HG03196 (cell line): Measurements from ENCODE around the gene OR51B4.
"Not testable (repeated sequence)": the region's sequence is repeated elsewhere in the genome, so short reads cannot be mapped to it uniquely, and the experiment has no call there.

Experiments used
- ATAC-seq: cut with Tn5 transposase; IDR thresholded peaks from one replicate; pipeline ENCODE4 v1.9.1; 2021; ENCODE audit not compliant: unreplicated experiment

Gene OR51B4

DNA sequence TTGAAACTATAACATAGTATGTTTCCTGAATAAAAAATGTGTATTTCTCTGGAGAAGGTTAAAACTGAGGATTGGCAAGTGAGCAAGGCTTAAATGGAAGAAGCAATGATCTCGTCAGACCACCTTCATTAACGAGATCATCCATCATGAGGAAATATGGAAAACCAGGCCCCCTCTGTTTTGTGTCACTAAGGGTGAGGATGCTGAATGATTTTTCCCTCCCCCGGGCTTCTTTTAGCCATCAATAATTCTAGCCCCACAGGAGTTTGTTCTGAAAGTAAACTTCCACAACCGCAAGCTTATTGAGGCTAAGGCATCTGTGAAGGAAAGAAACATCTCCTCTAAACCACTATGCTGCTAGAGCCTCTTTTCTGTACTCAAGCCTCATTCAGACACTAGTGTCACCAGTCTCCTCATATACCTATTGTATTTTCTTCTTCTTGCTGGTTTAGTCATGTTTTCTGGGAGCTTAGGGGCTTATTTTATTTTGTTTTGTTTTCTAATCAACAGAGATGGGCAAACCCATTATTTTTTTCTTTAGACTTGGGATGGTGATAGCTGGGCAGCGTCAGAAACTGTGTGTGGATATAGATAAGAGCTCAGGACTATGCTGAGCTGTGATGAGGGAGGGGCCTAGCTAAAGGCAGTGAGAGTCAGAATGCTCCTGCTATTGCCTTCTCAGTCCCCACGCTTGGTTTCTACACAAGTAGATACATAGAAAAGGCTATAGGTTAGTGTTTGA is 26.2 kb downstream of the OR51B4 start:
- ATAC-seq = no peak

DNA sequence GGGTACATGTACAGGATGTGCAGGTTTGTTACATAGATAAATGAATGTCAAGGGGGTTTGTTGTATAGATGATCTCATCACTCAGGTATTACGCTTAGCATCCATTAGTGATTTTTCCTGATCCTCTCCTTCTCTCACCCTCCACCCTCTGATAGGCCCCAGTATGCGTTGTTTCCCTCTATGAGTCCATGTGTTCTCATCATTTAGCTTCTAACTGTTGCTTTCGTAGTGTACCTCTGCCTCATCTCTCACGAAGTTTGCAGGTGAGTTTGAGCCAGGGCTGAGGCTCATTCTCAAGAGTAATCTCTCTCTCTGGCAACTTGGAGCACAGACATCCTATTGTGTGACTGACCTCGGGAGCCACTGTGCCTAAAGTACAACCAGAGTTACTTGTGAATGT is 27.4 kb downstream of the OR51B4 start:
- ATAC-seq = no peak

DNA sequence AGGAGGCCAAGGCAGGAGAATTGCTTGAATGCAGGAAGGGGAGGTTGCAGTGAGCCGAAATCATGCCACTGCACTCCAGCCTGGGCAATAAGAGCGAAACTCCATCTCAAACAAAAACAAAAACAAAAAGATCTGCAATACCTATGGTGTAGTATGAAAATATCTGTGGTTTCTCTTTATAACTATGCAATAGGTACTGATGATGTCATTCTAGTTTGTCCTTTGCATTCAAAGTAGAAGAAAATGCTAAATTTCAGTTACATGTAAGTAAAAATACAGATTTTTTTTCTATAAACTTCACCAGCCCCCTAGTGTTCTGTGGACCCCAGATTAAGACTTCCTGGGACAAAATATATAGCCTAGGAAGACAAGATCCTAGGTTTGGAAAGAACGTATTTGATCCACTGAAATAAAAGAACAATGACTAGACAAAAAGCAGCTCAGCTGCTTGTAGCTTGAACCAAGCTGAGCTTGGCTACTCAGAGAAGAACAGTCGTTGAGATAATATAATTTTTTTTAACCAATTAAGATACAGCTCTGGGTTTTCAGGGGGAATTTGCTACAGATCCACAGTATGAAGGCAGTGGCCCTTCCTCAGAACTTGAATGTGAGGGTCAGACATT is 29.2 kb downstream of the OR51B4 start:
- ATAC-seq = no peak

DNA sequence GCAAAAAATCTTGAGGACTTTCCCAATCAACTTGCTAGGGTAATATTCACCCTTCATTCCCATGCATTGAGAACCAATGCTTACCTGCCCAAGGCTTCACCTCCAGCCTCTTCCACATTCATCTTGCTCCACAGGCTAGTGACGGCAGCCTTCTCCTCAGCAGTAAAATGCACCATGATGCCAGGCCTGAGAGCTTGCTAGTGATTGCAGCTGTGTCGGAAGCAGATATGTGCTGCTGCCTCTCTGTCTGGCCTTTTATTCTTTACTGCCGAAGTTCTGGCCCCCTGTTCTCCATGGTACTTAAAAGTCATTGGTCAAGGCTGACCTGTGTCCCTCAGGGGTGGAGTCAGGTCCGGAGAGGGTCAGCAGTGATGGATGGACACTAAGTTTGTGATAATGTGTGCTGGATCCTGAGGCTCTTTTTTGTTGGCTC is 32.0 kb downstream of the OR51B4 start, which contains the start of gene HBE1:
Gene HBE1 (minus strand): TSS at position 231 of the 433 bp plus-strand sequence. CDS start 55 bp downstream, at position 176.
- ATAC-seq = no peak

DNA sequence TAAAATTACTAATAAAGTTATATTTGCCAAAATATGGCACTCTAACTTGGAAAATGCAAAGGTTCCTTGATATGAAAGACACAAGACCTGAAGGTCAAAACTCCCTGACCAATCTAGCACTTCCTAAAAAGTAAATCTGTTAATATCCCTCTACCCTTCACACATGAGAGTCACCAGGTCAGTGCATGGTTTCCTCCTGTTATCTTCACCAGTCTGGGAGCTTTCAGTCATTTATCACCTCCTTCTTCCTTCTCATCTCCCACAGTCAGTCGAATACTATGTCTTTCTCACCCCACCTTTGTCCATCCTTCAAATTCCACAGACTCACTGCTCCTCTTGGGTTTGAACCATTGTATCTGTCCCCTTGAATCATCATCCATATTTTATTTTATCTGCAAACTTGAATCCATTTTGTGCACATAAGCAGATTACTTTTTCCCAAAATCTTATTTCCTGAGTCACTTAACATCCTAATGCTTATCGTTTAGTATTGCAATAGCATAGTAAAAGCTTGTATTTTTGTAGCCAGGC is 34.6 kb downstream of the OR51B4 start:
- ATAC-seq = no peak

DNA sequence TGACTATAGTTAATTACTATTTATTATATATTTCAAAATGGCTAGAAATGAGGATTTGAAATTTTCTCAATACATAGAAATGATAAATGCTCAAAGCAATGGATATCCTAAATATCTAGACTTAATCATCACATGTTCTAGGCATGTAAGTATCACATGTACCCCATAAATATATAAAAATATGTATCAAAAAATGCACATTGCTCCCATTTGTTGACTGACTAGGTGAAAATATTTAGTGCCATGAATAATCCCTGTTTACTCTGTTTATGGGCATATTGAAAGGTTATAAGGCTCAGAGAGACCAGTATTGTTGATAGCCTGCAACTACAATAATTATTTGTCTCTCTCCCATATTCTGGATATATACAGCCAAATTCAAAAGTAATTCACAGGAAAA is 35.1 kb downstream of the OR51B4 start:
- ATAC-seq = no peak

DNA sequence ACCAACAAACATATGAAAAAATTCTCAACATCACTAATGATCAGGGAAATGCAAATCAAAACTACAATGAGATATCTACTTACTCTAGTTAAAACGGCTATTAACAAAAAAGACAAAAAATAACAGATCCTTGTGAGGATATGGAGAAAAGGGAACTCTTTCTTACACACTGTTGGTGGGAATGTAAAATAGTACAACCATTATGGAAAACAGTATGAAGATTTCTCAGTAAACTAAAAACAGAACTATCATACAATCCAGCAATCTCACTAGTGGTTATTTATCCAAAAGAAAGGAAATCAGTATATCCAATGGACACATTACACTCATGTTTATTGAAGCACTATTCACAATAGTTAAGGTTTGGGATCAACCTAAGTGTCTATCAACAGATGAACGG is 35.9 kb downstream of the OR51B4 start:
- ATAC-seq = no peak

DNA sequence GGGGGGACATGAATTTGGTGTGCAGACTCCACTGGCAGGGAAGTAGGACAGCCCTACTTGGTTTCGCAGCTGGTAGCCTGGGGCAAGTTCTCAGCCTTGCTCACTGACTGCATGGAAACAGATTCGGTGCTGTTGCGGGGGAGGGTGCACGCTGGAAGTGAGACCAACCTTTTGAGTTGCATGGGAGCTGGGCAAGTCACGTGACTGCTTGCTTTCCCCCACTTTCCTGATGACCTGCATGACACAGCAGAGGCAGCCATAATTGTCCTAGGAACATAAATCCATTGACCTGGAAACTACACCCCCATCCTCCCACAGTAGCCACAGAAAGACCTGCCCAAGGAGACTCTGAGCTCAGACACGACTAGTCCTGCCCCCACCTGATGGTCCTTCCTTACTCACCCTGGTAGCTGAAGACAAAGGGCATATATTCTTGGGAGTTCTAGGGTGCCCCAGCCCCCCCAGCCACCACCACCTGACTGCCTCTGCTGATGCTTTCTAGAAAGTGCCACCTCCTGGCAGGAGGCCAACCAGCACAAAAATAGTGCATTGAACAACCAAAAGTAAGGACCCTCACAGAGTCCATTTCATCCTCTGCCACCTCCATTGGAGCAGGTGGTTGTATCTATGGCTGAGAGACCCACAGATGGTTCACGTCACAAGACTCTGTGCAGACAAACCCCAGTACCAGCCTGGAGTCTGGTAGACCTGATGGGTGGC is 43.0 kb downstream of the OR51B4 start:
- no peak for ATAC-seq

DNA sequence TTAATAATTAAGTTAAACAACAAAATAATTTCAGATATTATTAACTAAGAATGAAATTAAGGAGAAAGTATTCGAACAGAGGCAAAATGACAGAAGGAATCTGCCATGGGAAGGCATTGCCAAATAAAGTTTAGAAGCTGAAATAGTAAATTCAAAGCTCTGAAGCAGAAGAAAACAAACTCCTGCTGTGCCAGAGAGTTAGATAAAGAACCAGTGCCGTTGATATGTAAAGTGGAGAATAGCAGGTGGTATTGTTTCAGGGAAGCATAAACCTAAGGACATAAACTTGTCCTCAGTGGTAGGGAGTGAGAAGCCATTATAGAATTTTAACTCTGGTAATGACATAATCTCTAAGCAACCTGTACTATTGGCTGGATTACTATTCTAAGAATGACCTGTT is 44.5 kb downstream of the OR51B4 start:
- no peak for ATAC-seq

DNA sequence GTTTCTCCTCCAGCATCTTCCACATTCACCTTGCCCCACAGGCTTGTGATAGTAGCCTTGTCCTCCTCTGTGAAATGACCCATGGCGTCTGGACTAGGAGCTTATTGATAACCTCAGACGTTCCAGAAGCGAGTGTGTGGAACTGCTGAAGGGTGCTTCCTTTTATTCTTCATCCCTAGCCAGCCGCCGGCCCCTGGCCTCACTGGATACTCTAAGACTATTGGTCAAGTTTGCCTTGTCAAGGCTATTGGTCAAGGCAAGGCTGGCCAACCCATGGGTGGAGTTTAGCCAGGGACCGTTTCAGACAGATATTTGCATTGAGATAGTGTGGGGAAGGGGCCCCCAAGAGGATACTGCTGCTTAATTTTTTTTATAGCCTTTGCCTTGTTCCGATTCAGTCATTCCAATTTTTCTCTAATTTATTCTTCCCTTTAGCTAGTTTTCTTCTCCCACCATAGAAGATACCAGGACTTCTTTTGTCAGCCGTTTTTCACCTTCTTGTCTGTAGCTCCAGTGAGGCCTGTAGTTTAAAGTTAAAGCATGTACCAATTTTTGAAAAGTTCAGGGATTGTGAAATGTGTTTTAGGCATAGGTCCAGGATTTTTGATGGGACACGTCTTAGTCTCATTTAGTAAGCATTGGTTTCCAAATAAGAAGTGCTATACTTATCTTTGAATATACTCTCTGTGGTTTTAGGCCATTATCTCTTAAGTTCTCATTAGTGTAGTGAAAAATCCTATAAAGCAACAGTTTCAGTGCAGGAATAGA is 46.9 kb downstream of the OR51B4 start, which contains the start of gene HBG2:
Gene HBG2 (minus strand): TSS at position 136 of the 768 bp plus-strand sequence. CDS start 53 bp downstream, at position 83.
- ATAC-seq = not testable (repeated sequence)

DNA sequence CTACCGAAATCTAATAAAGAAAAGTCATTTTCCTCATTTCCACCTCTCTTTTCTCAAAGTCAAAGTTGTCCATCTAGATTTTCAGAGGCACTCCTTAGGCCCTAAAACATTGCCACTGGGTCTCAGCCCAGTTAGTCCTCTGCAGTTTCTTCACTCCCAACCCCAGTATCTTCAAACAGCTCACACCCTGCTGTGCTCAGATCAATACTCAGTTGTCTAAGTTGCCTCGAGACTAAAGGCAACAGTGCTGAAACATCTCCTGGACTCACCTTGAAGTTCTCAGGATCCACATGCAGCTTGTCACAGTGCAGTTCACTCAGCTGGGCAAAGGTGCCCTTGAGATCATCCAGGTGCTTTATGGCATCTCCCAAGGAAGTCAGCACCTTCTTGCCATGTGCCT is 47.7 kb downstream of the OR51B4 start:
- ATAC-seq = not testable (repeated sequence)

DNA sequence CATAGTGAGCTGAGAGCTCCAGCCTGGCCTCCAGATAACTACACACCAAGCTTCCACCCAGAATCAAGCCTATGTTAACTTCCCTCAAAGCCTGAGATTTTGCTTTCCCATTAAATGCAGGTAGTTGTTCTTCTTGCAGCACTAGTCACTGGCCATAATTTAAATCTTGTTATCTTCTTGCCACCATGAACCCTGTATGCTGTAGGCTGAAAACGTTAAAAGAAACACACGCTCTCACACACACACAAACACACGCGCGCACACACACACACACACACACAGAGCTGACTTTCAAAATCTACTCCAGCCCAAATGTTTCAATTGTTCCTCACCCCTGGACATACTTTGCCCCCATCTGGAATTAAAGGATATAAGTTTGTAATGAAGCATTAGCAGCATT is 48.3 kb downstream of the OR51B4 start:
- ATAC-seq = not testable (repeated sequence)

DNA sequence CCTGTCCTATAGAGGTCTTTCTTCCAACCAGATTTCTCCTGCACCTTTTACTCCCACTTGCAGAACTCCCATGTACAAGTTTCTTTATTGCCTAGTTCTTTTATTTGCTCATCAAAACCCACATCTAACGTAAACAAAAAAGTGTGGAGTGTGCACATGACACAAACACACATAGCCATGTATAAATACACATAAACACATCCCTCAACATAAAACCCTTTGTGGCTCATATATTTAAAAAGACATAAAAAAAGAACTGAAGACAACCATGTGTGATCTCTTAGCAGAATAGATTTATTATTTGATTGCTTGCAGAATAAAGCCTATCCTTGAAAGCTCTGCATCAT is 48.9 kb downstream of the OR51B4 start:
- ATAC-seq = no peak

DNA sequence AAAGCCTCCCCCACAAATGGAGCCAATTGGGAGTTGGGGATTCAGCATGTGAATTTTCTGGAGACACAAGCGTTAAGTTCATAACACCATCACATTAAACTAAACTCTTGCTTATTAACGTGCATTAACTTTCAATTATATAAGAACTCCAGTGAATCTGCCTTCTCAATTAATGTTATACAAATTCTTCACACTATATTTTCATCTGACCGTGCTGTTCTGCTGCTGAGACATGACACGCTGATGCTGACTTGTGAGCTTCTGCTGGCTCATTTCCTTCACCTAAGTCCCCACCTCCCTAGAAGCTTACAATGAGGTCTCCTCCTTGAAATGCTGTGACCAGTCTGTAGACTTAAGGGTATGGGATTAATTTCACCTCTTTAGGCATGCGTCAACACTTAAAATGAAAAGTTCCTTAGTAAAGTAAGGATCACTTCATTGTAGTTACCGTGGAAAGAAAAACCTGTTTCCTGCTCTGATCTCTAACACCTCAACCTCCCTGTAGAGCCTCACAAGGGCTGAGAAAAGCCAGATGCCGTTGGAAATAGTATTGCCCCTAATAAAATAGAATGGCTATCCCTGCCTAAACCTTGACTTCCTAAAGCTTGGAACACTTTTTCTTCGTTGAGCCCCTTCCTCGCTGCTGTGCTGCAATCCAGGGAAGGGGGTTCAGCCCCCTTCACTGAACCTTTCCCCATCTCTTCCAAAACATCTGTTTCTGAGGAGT is 49.4 kb downstream of the OR51B4 start:
- no peak for ATAC-seq

DNA sequence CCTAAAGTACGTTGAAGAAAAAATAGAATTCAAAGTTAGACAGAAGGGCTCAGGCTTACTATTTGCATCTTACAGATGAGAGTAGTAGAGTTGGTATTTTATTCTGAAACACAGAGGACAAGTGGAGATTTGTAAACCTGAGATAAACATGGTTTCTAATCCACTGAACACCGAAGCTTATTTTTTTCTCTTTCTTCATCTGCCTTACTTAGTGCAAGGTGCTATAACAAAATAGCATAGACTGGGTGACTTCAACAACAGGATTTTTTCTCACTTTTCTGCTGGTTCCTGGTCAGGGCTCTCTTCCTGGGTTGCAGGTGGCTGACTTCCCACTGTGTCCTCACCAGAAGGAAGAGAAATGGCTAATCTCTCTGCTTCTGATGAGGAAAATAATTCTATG is 50.0 kb downstream of the OR51B4 start:
- no peak for ATAC-seq
